ENCODE results near the gene CDH3.

CDH3 gene

DNA sequence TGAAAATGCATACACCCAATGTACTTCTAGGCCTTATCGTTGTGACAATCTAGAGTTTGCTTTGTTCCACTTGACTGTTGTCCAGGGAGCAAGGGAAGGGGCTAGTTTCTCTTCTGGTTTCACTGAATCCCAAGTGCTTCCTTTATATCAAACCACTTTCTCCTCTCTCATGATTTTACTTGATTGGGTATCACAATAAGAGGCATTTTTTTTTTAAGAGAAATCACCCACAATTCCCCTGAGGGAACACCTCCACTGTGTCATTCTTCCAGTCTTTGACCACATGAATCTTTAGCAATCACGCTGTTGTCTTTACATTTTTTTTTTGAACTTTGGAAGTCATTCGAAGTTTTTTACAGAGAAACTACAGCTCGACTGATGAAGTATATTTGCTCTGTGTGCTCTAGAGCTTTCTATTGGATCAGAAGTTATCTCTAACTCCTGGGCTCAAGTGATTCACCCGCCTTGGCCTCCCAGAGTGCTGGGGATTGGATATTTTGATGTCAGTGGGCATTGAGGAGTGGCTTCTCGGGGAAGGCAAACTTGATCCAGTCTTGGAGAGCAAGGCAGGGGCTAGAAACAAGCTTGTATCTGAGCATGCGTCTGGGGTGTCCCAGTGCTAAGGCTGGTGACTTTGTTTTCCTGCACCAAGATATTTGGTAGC, 95.0 kb downstream of the CDH3 start:
- DNase-seq: no peak

DNA sequence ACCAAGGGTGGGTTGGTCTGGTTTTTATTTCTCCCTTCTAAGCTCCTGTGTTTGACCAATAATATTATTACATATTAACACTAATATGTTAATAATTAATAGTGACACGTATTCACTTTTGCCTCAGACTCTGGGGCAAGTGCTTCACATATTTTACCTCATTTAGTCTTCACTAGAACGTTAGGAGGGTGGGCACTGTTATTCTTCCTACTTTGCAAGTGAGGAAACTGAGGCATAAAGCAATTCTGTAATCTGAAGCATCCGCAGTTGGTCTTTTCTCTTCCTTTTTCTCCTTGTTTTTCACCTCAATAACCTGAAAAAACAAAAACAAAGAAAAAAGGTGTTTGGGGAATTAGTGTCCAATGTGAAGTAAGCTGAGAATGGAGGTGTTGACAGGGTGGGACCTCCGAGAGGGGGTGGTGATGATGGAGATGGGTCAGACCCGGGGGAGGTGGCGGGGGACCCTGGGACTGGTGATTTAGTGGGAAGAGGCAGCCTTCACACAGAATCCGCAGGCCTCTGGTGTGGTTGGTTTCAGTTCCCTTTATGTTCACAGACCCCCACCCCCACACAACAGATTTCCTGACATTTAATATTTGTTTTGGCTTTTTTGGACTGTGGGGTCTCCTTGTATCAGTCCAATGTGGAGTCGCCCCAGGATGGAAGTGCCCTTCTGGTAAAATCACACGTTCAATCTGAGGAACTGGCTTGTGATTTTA, 95.7 kb downstream of the CDH3 start:
- DNase-seq: no peak

DNA sequence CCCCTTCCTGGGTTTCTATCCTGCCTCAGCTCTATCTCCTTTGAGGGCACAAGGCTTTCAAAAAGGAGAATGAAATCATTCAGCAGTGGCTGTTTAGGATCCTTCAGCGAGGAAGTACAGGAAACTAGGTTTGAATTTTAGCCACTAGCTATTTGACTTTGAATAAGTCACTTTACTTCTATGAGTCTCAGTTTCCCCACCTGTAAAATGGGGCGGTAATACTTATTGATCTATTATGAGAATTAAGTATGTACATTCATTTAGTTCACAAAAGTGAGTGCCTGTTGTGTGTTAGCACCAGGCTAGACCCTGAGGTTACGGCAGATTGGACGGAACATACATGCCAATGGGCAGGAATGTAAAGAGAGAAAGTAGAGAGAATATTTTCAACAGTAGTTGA, 98.6 kb downstream of the CDH3 start:
- DNase-seq: no peak

DNA sequence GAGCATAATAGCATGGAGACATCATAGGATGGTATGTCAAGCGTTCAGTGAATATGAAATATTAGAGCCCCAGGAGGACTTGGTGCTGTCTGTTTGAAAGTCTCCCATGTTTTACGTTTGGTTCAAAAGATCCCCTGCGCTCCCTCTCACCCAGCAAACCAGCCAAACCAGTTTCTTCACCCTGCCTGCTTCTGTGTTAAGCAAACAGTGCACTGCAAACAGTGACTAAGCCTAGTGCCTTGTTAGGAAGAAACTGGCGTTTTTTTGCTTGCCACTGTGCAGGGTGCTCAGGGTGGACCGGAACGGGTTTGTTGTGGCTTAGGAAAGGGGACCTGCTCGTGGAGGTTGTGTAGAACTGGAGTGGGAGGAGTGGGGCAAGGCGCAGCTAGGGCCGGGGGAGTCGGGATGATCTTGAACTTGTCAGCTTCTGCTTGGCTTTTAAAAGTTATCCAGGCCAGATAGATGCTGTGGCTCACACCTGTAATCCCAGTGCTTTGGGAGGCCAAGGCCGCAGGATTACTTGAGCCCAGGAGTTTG, 99.7 kb downstream of the CDH3 start:
- no peak for DNase-seq

DNA sequence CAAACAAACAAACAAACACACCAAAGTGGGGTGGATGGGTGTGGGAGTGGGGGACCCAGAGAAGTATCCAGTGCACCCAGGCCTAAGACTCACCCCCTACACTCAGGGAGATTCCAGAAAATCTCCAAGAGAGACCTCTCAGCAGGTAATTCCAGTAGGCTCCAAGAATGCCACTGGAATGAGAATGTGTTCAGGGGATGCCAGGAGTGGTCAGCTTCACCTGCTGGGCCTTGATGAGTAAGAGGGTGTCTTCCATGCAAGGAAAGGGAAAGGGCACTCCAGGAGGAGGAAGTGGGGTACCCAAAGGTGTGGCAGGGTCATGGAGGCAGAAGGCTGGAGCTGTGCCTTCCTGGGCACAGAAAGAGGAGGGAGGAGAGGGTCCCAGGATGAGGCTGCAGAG, 101.8 kb downstream of the CDH3 start:
- DNase-seq: no peak

DNA sequence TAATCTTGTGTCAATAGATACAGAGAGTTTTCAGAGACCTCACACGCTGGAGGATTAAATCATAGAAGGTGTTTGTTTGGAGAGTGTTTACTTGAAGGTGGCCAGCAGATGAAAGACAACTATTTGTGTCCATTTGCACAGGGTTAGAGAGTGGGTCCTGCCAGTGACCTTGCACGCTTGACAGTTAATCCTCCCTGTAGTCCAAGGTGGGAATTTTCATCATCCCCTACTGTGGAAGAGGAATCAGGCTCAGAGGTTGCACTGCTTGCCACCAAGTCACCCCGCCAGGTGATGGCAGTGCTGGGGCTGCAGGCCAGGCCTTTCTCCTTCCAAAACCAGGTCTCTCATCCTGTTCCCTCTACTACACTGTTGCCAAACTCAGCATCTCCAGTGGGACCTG, 104.3 kb downstream of the CDH3 start:
- no peak for DNase-seq
